SHP77 (cell line): ENCODE measurements around the gene IFNK.

Experiments
- DNase-seq, 2 experiments: peaks; one replicate each; lab custom pipeline; 2025; lab: John Stamatoyannopoulos, UW

Gene IFNK

DNA sequence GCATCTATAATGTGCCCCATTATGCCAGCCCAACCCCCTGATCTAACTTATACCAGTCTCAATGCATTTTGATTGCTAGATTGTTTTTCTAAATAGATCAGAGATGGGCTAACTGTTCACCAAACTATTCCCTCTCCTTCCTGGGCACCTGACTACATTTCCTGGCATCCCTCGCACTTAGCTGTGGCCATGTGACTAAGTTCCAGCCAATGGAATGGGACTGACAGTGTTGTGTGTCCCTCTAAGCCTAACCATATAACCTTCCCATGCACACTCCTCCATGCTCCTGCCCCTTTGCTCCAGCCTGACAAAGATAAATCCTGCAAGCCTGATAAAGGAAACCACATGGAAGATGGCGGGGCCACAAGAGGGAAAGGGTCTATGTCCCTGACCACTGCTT lies 12.3 kb upstream of the IFNK start:
- DNase-seq, result no peak

DNA sequence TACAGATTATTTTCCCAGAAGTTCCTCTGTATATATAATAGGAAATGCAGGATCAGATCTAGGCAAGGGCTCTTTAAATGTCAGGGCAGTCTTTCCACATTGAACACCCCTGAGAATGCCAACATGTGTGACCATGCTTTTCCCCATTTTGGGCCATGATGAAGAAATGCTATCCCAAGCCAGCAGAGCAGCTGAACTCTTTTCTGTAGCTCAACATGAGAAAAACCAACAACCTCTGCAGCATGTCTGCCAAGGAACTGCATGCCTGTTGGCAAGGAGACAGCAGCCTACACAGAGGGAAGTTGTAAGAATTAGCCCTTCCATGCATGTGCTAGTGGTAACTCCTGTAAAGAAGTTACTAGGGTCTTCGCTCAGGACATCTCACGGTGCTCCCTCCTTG lies 9.5 kb upstream of the IFNK start:
- no peak for DNase-seq

DNA sequence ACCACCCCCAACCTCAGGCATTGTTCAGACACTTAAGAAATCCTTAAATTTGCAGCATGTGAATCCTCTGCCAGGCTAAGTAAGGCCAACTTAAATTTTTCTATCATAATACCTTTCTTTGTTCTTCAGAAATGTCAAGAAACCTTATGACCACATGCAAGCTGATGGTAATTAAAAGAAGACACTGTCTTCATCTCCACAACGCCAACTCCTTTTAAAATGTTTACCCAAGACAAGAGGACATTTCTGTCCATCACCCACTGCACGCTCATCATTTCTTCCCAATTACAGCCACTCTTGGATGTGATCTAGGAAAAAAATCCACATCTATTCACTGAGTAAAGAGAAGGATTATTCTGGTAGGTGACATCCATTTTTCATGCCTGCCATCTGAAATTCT lies 6.1 kb upstream of the IFNK start:
- DNase-seq, result no peak

DNA sequence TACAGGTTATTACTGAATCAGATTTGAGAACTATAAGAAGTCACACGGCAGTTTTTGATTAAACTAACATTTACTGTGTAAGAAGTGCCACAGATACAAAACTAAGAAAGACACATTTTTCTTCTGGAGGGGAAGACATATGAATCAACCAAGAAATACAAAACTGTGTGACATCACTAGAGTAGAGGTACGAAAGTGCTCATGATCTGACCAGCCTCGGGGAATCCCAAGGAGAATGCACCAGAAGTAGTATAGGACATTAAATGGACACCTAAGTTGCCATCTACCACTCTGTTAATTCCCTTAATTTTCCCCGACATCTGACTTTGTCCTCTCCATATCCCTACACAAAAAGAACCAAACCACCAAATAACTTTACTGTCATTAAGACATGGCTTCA lies 5.3 kb upstream of the IFNK start:
- no peak for DNase-seq

DNA sequence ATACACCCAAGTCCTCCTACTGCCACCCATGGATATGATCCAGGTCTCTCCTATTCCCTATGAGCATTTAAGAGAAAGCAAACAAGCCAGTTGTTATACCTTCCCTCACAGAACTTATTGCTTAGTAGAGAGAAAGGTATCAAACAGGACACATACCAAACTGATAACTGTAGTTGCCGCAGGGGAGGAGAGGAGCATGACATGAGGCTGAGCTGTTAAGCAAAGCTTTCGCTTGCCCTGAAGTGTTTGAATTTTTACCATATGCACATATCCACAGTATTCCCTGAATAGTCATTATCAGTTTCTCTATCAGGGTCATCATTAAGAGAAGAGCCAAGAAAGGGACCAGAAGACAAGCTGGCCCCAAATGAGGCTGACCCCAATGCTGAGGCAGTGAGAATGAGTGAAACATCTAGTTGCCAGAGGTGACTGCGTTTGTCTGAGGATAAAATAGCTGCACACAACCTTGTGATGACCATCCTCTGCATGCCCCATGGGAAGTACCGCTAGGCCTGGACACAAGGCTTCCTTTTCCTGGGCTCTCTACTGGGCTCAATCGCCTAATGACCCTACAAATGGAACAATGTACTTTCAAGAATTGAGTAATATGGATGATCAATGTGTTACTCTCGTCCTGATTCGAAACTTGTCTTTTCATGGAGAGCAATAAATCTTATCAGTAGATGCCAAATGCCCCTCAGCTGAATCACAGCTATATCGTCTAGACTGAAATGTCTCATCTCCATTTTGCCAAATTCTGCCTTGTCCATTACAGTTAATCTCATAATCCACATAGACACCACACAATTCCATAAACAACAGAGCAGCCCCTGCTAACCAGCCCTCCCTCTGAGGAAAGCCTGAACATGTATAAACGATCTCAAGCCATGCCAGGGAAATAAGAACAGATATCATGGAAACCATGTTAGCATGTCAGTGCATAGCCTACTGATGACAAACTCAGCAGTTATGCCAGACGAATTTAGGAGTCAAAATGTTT lies 4.3 kb upstream of the IFNK start:
- no peak for DNase-seq

DNA sequence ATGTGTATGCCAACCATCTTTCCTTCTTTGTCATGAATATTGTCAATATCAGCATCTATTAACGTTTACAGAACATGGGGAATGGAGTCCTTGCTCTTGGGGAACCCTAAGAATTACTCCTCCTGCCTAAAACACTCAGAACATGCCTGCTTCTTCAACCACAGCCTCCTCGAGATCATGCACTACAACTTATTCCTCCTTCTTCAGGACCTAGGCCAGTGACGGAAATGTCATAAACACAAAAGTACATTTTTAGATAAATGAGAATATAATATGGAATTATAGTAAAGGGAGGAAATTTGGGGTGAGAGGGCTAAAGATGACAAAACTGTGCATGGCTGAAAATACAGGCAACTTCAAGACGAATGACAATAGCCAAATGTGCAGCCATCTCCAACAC lies 3.1 kb upstream of the IFNK start:
- no peak for DNase-seq

DNA sequence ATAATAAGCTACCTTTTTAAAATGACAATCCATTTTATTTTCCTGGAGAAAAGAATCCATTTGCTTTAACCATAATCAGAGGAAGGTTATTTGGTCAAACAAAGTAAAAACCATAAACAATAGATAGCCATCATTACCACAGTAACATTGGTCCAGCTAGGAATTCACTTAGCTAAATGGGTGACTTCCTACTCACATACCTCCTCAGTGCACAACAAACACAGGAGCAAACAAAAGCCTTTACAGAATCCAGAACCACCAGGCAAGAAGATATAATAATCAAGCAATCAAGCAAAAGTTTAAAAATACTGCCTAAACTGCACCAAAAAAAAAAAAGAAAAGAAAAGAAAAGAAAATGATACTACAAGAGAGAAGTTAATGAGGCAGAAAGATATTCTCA lies 949 bp upstream of the IFNK start:
- no peak for DNase-seq

DNA sequence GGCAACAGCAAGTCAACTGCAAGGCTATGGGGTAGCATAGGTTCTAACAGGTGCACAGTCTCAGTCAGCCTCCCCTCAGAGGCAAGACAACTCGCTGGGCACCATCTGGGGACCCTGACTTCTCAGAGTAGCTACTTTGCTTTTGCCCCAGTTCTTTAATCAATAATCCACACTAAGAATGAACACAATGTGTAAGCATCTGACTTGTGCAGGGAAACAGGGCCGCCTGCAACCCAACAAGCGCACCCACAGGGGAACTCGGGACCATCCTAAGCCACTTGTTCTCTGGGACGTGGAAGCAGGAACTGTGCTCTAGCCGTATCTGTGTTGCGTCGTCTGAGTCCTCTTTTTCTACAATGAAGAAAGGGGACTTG lies 3.6 kb downstream of the IFNK start:
- no peak for DNase-seq

DNA sequence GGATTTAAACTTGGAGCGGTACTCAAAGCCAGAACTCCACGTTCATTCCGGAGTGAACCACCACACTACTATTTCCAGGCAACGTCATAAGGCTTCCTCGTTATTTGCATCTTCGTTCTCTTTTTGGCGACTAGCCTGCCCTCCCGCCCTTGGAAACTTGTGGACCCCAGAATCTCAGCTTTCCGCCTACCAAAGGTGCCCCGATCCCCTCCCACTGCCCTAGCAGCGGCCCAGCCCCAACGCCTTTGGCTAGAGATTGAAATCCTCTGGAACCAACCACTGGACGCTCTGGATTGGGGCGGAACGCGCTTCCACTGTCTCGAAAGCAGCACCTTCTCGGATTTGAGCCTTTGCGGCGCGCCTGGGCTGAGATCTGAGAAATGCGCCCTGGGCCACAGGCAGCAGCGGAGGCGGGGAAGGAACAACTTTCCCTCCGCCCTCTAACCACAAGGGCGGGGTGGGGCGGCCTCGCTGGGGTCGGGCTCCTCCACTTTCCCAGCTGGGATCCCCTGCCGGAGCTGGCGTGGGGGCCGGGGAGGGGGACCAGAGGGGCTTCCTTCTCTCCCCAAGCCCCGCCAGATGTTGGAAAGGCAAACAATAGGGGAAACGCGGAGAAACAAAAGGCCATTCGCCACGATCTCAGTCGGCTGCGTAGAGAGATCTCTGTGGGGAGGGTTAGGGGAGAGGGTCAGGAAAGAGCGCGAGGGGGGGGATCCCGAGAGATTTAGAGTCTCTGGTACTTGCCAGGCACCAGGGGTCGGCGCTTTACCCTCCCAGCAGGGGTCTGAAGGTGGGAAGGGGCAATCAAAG lies 4.2 kb downstream of the IFNK start:
- DNase-seq, result no peak

DNA sequence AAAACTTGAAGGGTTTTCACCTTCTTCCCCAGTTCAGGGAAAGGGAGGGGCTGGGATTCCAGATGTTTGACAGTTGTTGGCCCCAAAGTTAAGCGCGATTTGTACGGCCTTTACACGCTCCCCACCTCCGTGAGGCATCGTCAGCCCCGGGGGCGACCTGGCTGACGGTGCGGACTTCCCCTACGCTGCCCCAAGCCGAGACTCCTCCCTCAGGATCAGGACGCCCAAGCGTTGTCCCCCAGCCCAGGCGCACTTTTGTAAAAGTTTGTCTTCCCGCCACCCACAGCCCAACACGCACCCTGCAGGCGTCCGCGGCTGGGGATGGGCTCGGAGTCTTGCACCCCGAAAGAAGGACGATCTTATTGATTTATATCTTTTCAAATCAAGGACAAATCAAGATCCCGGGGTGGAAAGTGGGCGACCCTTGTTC lies 4.8 kb downstream of the IFNK start:
- DNase-seq, result no peak

DNA sequence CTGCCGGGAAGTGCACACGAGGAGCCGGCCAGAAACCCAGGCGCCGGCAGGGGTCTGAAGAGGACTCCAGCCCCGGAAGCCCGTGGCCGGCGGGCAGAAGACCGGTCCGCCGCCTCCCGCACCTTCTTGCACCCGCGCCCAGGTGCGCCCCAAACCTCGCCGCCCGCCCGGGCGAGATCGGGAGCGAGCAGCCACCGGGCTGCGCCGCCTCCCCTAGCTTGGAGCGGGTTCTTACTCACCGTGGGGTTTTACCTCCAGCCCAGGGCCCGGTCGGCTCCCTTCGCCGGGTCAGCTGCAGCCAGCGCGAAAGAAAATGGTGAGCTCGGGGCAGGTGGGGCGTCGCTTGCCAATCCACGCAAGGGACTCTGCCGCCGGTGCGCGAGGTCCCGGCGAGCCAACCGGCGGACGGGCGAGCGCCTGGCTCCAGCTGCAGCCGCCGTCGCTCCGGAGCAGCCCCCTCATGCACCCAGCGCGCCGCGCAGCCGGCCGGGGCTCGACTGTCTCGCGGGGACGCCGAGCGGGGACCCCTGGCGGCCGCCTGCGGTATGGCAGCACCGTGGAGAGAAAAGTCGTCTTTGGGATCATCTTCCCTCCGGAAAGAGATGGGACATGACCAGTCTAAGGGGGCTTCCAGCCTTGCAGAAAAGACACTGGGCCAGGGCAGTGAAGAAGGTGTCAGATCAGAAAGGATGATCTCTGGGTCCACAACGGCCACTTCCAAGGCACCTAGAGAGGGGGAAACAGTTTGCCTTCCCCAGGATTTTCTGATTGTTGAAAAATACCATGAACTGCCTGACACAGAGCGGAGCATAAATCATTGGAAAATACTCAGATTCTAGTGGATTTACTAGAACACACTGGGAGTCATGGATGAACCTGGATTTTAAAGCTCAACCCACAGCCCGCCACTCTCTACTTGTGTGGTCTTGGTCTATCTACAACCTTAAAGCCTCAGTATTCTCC lies 5.5 kb downstream of the IFNK start, which contains the start of gene MOB3B:
TSS of gene MOB3B (minus strand) at position 499 of the 963 bp plus-strand sequence. CDS start 74,264 bp downstream, outside the sequence.
- DNase-seq, result peak; percentile 65 to 73

DNA sequence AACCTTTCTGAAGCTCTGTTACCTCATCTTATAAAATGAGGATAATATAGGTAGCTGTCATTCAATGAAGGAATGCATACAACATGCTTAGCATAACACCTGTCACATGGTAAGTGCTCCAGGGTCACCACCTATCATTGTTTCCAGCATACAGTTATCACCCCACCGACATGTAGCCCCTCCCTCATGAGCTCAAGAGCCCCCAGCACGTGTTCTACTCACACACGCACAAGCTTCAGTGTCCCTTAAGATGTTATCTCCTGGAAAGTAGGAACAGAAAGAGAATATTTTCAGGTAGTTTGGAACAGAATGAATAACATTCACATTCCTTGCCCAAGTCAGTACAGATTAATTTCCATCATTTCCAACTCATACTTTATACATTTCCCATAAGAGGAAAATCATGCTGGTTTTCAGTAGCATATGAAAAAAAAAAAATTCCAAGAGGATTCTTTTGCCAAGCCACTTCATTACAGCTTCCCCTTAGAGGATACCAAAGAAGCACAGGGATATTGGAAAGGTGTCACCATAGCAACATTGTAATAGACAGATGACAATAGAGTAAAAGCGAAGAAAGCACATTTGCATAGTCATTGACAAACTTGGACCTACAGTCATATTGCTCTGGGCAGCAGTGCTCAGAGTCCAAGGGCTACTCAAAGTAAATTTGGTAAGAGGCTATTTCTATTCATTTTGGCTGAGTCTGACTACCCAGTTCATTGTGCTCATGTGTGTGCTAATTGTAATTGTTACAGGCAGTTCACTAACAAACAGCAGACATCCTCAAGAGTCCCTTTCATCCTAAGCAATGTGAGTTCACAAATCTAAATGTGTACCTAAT lies 7.0 kb downstream of the IFNK start:
- no peak for DNase-seq

DNA sequence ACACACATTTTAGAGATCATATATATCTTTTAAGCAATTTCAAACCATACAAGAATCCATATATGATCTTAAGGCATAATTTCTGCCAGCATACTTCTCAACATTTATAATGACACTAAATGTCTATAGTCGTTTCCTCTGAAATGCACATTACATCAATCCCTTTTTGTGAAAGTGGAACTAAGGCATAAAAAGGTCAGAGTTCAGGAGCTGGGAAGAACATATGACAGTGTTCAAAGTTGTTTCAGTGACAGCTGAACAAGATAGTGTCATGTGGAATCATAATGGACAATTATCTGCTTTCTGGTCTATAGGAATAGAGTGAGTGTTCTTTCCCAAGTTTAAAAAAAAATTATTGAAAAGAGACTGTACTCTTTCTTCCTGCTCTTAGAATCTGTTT lies 8.0 kb downstream of the IFNK start:
- DNase-seq, result no peak

DNA sequence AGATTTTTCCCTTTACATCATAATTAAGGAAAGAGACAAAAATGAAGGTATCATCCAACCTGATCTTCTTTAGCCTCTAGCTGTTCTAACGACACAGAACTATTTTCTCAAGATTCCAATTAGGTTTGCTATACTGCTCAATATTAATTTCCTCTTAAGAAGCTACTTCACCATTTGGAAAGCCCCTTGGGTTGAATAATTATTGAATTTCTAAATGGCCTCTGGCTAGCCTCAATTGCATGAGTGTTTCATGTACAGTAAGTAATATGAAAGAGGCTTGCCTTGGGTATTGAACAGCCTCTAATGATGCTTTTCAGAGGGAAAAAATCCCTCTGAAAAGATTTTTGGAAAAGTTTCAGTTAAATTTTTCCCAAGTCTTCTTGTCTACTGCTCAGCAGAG lies 9.2 kb downstream of the IFNK start:
- DNase-seq, result no peak

DNA sequence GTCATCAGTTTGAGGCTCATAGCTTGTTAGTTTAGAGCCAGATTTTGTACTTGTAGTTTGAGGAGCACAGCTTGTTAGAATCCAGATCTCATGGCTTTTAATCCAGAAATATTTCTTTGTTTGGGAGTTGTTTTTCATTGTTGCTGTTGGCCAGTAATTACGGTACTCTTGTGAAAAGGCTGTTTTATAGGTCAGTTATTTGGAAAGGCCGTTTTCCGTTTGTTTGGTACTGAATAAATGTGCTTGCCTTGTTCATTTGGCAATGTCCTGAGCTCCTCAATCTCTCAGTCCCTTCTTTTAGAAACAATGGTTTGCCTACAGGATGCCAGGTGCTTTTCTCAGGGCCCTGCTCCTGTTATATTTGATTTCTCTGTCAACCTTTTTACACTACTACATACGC lies 10.0 kb downstream of the IFNK start:
- DNase-seq, result no peak

DNA sequence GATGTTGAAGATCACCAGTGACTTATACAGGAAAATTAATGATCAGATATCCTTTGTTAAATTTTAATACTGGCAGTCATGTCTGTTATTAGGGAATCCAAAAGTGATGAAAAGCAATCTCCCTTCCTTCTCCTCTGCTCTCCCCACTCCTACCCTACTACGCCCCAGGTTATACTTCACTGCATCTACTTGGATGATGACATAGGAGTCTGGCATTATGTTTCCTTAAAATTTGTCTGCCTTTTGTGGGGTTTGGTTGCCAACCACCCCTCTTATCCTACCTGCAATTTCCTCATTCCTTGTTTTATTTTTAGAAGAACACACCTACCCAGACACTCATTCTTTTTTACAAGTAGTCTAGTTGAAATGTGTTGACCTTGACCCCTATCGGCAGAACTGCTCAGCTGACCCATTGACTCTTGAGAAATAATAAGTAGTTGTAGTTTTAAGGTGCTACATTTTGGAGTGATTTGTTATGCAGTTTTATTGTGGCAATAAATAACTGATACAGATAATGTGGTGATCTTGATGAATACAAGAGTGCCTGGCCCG lies 10.6 kb downstream of the IFNK start:
- no peak for DNase-seq

DNA sequence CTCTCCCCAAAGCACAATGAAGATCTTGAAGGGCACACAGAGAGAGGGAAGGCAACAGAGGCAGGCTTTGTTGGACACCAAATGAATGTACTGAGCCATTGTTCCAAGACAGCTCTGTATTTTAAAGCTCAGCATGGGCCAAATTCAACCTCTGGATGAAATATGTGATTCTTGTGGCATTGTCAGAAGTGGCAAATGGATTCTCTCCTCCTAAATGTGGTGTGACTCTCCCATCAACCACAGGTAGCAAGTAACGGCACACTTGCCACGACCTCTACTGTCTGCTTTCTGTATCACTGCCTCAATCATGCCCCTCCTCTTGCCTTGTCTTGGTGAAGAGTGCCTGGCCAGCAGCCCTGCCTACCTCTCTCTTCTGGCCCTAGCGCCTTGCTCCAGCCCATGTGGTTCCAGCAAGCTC lies 11.6 kb downstream of the IFNK start:
- DNase-seq, result no peak

DNA sequence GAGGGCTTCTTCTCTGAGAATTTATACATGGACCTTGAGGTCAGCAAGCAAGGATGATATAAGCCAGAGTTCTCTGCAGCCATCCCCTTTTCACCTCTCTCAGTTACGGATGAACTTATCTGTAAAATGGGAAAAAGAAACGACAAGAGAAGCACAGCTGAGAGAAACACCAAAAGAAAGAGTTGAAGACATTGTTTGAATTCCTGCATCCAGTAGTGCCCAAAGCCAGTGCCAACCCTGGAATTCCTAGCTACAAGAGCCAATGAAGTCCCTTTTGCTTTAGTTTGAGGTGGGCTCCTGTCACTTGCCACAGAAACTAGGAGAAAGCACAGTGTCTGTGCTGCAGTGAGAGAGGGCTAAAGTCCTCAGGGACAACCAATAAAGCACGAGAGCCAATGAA lies 12.1 kb downstream of the IFNK start:
- DNase-seq, result no peak

DNA sequence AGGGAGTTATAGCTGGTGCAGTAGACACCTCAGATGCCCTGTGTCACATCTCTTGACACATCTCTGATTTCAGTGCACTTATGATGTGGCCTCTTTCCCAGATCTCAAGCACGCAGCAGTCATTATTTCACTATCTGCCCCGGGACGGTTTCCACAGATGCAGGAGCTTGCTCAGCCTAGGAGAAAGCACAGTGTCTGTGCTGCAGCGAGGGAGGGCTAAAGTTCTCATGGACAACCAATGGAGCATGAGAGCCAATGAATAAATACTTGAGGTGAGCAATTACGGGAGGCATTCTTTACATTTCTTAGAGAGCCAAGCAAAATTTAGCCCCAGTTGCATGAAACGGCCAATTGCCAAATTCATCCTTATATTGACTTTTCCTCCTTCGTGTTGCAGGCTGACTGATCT lies 12.9 kb downstream of the IFNK start:
- no peak for DNase-seq

DNA sequence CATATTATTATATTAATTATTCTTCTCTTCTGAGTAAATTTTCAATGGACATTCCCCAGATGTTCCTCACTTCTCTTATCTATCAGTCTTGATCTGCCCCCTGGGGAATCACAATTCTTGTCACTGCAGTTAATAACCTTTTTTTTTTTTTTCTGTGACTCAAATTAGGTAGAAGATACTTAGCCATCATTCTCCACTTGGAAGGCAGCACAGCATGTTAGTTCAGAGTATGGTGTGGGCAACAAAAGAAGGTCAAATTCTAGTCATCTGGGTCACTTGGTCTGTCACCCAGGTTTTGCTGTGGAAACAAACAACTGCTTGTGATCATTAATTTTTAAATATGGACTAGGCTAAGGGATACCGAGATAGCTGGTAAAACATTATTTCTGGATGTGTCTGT lies 13.7 kb downstream of the IFNK start:
- no peak for DNase-seq

DNA sequence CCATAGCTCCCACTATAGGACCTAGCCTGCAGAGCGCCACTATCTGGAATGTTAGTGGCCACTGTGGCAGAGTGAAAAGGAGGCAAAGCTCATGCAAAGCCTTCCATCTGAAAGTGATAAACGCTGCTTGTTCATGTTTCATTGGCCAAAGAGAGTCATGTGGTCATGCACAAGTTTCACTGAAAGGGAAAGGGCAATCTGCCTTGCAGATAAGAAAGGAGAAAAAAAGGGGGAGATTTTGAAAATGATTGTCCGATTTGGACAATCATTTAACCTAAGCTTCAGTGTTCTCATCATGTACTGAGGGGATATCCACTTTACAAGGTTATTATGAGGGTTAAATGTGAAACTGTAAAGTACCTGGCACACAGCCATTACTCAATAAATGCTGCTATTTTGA lies 14.6 kb downstream of the IFNK start:
- no peak for DNase-seq
